ENCODE data around the gene HCN4. TPM values are rescaled to one million over a fixed set of nuclear protein-coding genes. Genes with fewer than 3 reads are reported as not detected.

HCN4 gene
- total RNA-seq, 1 donor = not detected

DNA sequence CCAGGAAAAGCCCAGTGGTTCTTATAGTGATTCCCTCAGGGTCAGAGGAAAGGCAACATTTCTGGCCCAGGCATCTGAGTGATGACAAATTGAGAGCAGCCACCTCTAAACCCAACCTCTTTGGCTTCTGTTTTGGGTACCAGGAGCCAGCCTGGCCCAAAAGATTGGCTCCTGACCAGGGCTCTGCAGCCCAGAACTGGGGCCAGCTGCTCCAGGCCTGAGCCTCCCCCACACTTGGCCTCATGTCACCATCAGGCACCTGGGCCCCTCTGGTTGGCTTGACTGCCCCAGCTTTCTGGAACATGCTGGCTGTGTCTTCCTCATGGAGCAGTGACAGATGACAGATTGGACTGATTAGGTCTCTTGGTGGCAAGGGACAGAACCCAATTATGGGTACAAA, 26.0 kb upstream of the HCN4 start:
- DNase-seq (ENCODE audit: low read depth) = no peak
- no peak overlapping the region for H3K4me3 ChIP-seq (ENCODE audit: low read depth, low read length)
- TF ChIP-seq, protein P1, sequence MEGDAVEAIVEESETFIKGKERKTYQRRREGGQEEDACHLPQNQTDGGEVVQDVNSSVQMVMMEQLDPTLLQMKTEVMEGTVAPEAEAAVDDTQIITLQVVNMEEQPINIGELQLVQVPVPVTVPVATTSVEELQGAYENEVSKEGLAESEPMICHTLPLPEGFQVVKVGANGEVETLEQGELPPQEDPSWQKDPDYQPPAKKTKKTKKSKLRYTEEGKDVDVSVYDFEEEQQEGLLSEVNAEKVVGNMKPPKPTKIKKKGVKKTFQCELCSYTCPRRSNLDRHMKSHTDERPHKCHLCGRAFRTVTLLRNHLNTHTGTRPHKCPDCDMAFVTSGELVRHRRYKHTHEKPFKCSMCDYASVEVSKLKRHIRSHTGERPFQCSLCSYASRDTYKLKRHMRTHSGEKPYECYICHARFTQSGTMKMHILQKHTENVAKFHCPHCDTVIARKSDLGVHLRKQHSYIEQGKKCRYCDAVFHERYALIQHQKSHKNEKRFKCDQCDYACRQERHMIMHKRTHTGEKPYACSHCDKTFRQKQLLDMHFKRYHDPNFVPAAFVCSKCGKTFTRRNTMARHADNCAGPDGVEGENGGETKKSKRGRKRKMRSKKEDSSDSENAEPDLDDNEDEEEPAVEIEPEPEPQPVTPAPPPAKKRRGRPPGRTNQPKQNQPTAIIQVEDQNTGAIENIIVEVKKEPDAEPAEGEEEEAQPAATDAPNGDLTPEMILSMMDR (IDR thresholded peaks at IDR 0.05; ENCODE audit: insufficient read depth, low read length) = no peak

DNA sequence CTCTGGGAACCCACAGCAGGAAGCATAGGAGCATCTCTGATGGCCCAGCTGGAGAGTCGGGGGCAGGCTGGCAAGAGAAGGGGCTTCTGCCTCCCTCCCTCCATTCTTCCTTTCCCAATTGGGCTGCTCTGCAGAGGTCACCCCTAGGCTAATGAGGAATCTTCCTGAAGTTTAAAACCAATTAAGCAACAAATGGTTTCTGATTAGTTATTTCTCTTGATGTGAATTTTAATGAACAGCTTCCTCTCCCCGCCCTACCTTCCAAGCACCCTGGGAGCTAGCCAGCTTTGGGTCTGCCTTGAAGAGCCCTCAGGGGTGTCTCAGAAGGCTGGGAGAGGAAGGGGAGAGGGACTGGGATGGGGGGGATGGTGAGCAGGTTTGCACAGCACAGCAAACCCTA, 24.6 kb upstream of the HCN4 start:
- no peak overlapping the region for H3K4me3 ChIP-seq (ENCODE audit: low read depth, low read length)
- TF ChIP-seq, protein P1 (IDR thresholded peaks at IDR 0.05; ENCODE audit: insufficient read depth, low read length) = no peak
- DNase-seq (ENCODE audit: low read depth) = no peak

DNA sequence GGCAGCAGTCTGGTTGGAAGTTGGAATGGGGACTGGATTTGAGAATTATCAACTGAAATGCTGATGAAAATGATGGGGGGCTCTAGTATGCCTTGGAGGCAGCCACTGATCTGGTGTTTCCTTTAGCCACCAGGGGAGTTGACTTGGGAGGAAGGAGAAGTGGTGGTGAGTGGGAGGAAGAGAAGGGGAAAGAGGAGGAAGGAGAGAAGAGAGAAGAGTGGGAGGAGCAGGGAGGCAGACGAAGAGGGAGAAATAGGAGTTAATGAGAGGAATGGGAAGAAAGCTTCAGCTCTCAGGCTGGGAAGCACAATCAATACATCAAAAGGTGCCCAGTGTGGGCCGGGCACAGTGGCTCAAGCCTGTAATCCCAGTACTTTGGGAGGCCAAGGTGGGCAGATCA, 23.3 kb upstream of the HCN4 start:
- DNase-seq (ENCODE audit: low read depth) = no peak

DNA sequence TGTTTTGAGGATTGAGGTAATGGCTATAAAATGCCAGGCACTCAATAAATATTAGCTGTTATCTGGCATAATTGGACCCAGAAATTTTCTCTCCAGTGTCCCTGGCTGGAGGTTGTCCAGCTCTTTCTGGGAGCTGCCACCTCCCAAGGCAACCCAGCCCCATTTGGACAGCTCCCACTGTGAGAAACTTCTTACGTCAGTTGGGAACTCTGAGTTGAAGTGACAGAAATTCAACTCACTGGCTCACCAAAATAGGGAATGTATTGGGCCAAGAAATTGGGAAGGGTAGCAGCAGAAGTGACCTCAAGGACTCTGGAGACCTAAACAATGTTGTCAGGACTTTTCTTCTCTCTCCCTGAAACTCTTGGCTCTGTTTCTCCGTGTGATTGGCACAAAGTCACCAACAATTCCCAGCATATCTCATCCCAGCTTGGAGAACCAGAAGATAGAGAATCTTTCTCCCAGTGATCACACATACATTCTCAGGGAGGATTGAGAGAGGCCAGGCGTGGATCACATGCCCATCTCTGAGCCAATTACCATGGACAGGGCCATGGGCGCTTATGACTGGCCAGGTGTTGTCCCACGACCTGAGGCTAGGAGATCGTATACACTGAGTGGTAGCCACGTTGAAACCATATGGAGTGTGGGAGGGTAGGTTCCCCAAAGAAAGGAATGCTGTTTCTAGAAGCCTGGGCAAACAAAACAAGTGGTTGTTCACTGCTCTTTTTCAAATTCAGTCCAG, 22.5 kb upstream of the HCN4 start:
- H3K4me3 ChIP-seq (ENCODE audit: low read depth, low read length) = no peak overlapping the region
- TF ChIP-seq, protein P1 (IDR thresholded peaks at IDR 0.05; ENCODE audit: insufficient read depth, low read length) = no peak

More for the DNA sequence above, 23.3 kb upstream of the HCN4 start:
- no peak overlapping the region for H3K4me3 ChIP-seq (ENCODE audit: low read depth, low read length)
- TF ChIP-seq, protein P1 (IDR thresholded peaks at IDR 0.05; ENCODE audit: insufficient read depth, low read length) = no peak

DNA sequence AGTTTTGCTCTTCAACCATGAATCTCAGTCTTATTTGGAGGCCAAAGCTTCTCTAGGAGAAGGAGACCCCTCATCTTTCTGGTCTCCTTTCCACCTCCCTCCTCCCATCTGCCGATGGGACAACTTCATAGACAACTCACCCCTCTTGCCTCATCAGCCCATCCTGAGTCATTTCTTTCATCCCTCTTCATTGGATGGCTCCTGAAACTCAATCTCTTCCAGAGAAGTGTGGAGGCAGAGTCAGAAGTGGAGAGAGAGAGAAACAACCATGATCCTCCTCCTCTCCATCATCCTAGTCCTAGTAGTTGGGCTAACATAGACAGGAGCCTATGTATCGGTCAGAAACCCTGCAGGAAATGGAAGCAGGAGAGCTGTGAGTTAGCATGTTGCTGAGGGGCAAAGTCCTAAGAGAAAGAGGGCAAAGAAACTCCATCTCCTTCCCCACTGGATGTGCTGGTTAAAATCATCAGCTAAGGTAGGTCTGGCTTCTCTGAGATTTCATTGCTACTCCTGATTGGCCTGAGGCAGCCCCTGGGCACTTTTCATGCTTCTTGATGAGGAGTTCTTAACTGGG, 21.3 kb upstream of the HCN4 start:
- TF ChIP-seq, protein P1 (IDR thresholded peaks at IDR 0.05; ENCODE audit: insufficient read depth, low read length) = no peak
- H3K4me3 ChIP-seq (ENCODE audit: low read depth, low read length) = no peak overlapping the region
- DNase-seq (ENCODE audit: low read depth) = no peak

More for the DNA sequence above, 22.5 kb upstream of the HCN4 start:
- no peak for DNase-seq (ENCODE audit: low read depth)

DNA sequence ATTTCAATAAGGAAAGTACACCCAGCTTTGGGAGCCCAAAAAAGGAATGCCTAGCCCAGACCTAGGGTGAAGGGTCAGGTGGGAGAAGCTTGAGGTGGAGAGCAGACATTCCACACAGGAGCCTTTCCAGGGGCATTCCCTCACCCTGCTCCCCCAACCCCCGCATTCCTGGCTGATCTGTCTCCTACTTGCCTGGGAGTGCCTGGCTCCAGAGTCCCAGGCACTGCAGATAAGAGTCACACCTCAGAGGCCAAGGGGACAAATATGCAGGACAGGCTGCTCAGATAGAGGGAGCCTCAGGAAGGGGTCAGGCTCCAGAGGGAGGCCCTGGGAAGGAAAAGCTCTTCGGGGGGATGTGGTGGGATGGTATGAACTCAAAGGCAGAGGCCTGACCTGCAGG, 20.8 kb upstream of the HCN4 start:
- no peak overlapping the region for H3K4me3 ChIP-seq (ENCODE audit: low read depth, low read length)
- no peak for DNase-seq (ENCODE audit: low read depth)
- TF ChIP-seq, protein P1 (IDR thresholded peaks at IDR 0.05; ENCODE audit: insufficient read depth, low read length) = no peak
